WERI-Rb-1 (cell line): ENCODE data around the gene TREX2.

Experiments
- DNase-seq: peaks from one replicate; pipeline ENCODE4 v3.0.0-alpha.2; 2020
- H3K27ac ChIP-seq: fragments of 250-450 bp; sonication (Bioruptor Pico); 2 replicates; pipeline ENCODE4 v1.5.1; 2020; ENCODE audit warnings: mild to moderate bottlenecking, moderate library complexity
- H3K27me3 ChIP-seq: fragments of 250-450 bp; sonication (Bioruptor Pico); 2 replicates; pipeline ENCODE4 v1.5.1; 2021; ENCODE audit warnings: mild to moderate bottlenecking, low read depth, moderate library complexity; ENCODE audit not compliant: insufficient read depth, severe bottlenecking
- H3K36me3 ChIP-seq: fragments of 250-450 bp; sonication (Bioruptor Pico); 2 replicates; pipeline ENCODE4 v1.5.1; 2020; ENCODE audit warnings: mild to moderate bottlenecking, moderate library complexity
- H3K4me3 ChIP-seq: 2 replicates; pipeline ENCODE4 v1.5.1; 2011; ENCODE audit warnings: low read depth, mild to moderate bottlenecking, control low read depth, low read length
- H3K9me3 ChIP-seq: fragments of 250-450 bp; sonication (Bioruptor Pico); 2 replicates; pipeline ENCODE4 v1.5.1; 2021; ENCODE audit warnings: mild to moderate bottlenecking, moderate library complexity; ENCODE audit not compliant: severe bottlenecking
- CTCF ChIP-seq: IDR thresholded peaks from 2 replicates; pipeline ENCODE4 v1.5.1; 2011; ENCODE audit warnings: low read depth, mild to moderate bottlenecking, control low read depth, inconsistent platforms, low read length

The TREX2 gene

GRCh38 chrX:153492543-153492942, 46.7 kb upstream of the TREX2 start:
- Histone ChIP-seq H3K27ac (peak overlapping the region; percentile 65; the same call in 1 of the 2 replicates), H3K27me3 (peaks cover 30% of the 10 kb centered on the region), H3K4me3 (no peak overlapping the region), H3K9me3 (no peaks in the 10 kb centered on the region), H3K36me3 (no peaks in the 10 kb centered on the region)
- TF ChIP-seq CTCF = no peak
- no peak for DNase-seq

DNA sequence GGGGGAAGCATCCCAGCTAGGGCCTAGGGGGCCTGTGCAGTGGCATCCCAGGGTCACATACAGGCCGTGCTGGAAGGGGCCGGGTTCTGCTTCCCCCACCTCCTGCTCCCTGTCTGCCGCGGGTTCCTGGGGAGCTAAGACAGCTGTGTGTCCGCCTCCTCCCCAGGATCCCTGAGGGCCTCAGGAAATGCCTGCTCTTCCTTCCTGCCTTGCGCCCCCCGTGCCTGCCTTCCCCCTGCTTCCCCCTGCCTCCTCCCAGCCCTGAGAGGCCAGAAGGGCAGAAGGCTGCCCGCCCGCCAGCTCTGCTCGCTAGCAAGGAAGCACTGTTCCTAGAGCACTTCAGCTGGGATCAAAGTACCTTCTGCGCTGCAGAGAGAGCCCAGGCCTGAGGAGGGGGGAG, 46.1 kb upstream of the TREX2 start:
- no peaks in the 10 kb centered on the region for H3K9me3 ChIP-seq
- no peak for TF ChIP-seq CTCF
- no peak overlapping the region for H3K4me3 ChIP-seq
- peaks cover 34% of the 10 kb centered on the region for H3K27me3 ChIP-seq
- peak overlapping the region; percentile 65 for H3K27ac ChIP-seq
- no peaks in the 10 kb centered on the region for H3K36me3 ChIP-seq
- DNase-seq = no peak

DNA sequence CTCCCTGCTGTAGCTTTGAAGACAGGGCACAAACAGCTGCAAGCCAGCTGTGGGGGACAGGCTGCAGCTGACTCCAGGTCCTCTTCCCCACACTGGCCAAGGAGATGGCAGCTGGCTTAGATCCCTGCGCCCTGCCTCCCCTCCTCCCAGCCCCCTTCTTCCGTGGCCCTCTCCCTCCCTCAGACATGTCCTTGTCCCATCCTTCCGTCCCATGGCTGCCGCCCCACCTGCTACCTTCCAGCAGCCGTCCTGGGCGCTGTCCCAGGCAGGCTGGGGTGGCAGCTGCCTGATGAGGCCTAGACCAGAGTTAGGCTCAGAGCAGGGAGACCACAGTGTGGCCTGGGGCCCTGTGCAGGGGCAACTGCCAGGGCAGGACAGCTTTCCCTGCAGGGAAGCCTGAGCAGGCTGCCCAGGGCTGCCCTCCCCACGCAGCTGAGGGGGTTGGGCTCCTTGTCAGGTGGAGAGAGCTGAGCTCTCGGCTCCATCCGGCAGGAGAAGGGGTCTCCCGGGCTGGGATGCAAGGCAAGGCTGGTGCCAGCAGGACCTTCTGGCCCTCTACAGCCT, 45.6 kb upstream of the TREX2 start:
- Histone ChIP-seq H3K4me3 (no peak overlapping the region), H3K27me3 (peaks cover 33% of the 10 kb centered on the region), H3K36me3 (no peaks in the 10 kb centered on the region), H3K27ac (peak overlapping the region; percentile 65), H3K9me3 (no peaks in the 10 kb centered on the region)
- no peak for TF ChIP-seq CTCF
- DNase-seq = peak; percentile 65

GRCh38 chrX:153490217-153490930, 44.5 kb upstream of the TREX2 start:
- peaks cover 25% of the 10 kb centered on the region for H3K27me3 ChIP-seq
- TF ChIP-seq CTCF = no peak
- H3K27ac ChIP-seq = peak overlapping the region; percentile 65; the same call in 1 of the 2 replicates
- no peaks in the 10 kb centered on the region for H3K9me3 ChIP-seq
- H3K36me3 ChIP-seq = no peaks in the 10 kb centered on the region
- no peak overlapping the region for H3K4me3 ChIP-seq
- DNase-seq = no peak

DNA sequence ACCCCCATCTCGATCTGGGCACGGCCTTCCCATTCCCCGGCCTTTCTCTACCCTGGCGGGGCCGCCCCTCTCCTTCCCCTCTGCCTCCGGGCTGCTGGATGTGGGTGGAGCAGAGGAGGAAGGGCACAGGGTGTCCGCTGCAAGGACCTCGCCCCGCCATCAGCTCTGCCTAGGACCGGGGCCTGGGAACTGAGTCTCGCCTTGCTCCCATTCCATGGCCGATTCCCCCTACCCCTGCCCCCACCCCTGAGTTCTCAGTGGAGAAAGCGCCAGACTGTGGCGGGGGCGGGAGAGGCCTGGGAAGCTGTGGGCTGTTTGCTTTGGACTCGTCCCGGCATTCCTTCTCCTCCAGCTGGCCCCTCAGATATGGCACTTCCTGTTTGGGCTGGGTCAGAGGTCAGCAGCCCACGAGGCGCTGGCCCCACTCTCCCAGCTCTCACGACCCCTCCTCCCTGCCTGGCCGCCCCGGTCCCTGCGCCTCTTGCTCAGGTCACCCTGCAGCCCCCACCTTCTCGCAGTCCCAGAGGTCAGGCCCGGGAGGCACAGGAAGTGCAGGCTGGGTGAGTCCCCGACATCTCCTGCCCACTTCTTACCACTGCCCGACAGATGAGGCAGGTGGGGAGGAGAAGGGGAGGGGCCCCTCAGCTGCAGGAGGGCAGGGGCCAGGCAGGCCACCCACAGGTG, 42.5 kb upstream of the TREX2 start:
- Histone ChIP-seq H3K27ac (peak overlapping the region; percentile 59), H3K36me3 (no peaks in the 10 kb centered on the region), H3K27me3 (peaks cover 19% of the 10 kb centered on the region)

More for the DNA sequence above, 42.5 kb upstream of the TREX2 start:
- H3K4me3 ChIP-seq = no peak overlapping the region
- no peak for TF ChIP-seq CTCF
- peak; percentile 56 for DNase-seq
- no peaks in the 10 kb centered on the region for H3K9me3 ChIP-seq
